H54 (cell line): ENCODE measurements around the gene DIS3L2.

Experiments
- DNase-seq: peaks from one replicate; pipeline ENCODE4 v3.0.0; 2011; ENCODE audit warnings: low spot score, mixed read lengths; ENCODE audit not compliant: insufficient read length
- FAIRE-seq: peaks from 3 replicates; lab custom pipeline; 2011; peaks lifted over from hg19 to GRCh38; lab: Jason Lieb, UNC
- POLR2A ChIP-seq: IDR thresholded peaks from 2 replicates; pipeline ENCODE4 v1.6.1; 2011; ENCODE audit warnings: low read depth, mild to moderate bottlenecking, low read length

Gene DIS3L2

GRCh38 chr2:232183279-232183678, 221.8 kb downstream of the DIS3L2 start:
- no peak for TF ChIP-seq POLR2A
- FAIRE-seq (no peak), DNase-seq (no peak)

GRCh38 chr2:232184346-232184745, 222.8 kb downstream of the DIS3L2 start:
- FAIRE-seq: no peak
- no peak for DNase-seq
- no peak for TF ChIP-seq POLR2A

- no peak for TF ChIP-seq POLR2A
- no peak for FAIRE-seq
- DNase-seq: no peak
Observed at GRCh38 chr2:232190796-232191195, 229.3 kb downstream of the DIS3L2 start.

GRCh38 chr2:232195487-232195886, 234.0 kb downstream of the DIS3L2 start:
- no peak for TF ChIP-seq POLR2A
- FAIRE-seq (no peak), DNase-seq (no peak)

DNA sequence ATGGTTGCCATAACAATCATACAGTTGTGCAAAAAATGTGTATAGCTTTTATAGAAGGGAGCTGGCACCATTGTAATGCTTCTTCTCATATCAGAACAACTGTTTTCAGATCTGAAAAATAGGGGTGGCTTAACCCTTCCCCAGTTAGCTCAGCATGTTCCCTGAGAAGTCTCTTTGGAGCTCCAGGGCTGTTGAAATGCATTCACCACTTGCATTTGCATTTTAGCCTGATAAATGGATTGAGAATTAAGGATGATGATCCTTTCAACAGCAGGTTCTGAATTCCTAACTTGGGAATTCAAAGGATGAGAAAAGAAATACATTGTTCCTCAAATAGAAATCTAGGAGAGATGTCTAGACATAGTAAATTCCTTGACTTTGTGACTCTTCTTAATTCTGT, 235.3 kb downstream of the DIS3L2 start:
- FAIRE-seq: no peak

GRCh38 chr2:232200195-232200594, 238.7 kb downstream of the DIS3L2 start:
- no peak for FAIRE-seq
- no peak for DNase-seq
- no peak for TF ChIP-seq POLR2A

More for the DNA sequence above, 235.3 kb downstream of the DIS3L2 start:
- TF ChIP-seq POLR2A: no peak
- DNase-seq: no peak

- no peak for TF ChIP-seq POLR2A
- FAIRE-seq (no peak), DNase-seq (no peak)
Observed at GRCh38 chr2:232203166-232203891, 241.8 kb downstream of the DIS3L2 start.

DNA sequence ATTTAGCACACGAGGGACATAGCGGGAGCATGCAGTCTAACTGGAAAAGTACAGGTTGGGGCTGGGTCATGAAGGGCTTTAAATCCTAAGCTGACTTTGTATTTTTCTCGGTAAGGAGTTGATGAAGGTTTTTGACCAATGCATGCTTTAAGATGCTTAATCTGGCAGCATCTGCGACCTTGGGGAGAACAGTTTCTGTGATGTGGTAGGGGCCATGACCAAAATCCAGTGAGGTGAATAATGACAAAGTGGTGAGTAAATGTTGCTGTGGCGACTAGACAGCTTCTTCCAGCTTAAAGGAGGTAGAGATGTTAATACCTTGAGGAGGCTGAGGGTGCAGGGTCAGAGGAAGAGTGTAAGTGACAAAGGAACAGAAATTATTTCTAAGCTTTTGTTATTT, 242.4 kb downstream of the DIS3L2 start:
- FAIRE-seq: no peak
- TF ChIP-seq POLR2A: no peak
- no peak for DNase-seq

GRCh38 chr2:232204457-232204931, 243.0 kb downstream of the DIS3L2 start:
- FAIRE-seq: no peak

GRCh38 chr2:232207174-232207573, 245.7 kb downstream of the DIS3L2 start:
- no peak for FAIRE-seq
- no peak for TF ChIP-seq POLR2A
- no peak for DNase-seq

More at GRCh38 chr2:232204457-232204931, 243.0 kb downstream of the DIS3L2 start:
- no peak for TF ChIP-seq POLR2A
- no peak for DNase-seq

- no peak for TF ChIP-seq POLR2A
- FAIRE-seq (no peak), DNase-seq (no peak)
Observed at GRCh38 chr2:232210306-232210705, 248.8 kb downstream of the DIS3L2 start.

- FAIRE-seq: no peak
- TF ChIP-seq POLR2A: no peak
- DNase-seq: no peak
Observed at GRCh38 chr2:232211743-232212686, 250.5 kb downstream of the DIS3L2 start.

GRCh38 chr2:232213176-232213575, 251.7 kb downstream of the DIS3L2 start:
- no peak for FAIRE-seq
- TF ChIP-seq POLR2A: no peak
- DNase-seq: no peak

GRCh38 chr2:232214053-232214452, 252.5 kb downstream of the DIS3L2 start:
- TF ChIP-seq POLR2A: no peak
- FAIRE-seq (no peak), DNase-seq (no peak)
